ENCODE results near the gene PARP8. TPM values are rescaled to one million over a fixed set of nuclear protein-coding genes. Genes with fewer than 3 reads are reported as not detected.

Gene PARP8
- total and polyA plus RNA-seq, 2 of the 8 experiments (the other 6 are each of a cell fraction or from before 2014, with no cell fraction given): 16.6 to 30.6 TPM

DNA sequence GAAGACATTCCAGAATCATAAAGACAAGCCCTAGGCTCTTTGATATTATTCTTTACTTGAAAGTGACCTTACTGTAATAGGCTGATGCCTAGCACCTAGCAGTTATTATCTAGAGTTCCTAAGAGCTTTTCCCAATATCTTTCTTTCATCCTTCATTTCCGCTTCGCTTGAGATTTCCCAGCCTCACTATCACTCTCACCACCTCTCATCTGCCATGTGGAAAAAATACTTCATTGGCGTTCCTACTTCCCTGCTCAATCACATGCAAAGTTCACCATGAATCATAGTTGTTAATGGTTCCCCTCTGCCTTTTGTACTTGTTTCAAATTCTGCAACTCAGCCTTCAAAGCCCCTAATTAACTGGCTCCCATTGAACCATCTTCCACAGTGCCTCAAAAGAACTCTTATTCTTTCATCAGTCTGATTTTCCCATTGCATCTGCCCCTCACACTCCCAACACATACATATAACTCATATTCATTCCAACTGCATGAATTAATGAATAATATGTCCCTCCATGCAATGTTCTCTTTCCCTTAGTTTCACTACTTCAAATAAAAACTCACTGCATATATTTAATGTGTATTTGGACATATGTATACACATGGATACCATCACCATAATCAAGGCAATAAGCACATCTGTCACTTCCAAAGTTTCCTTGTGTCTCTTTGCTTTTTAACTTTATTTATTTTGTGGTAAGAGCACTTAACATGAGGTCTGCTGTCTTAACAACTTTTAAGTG, 221.6 kb downstream of the PARP8 start:
- Histone ChIP-seq H3K79me2 (ENCODE audit: control insufficient read depth in 1 of 2, insufficient read depth in 2 of 2, low read length in 2 of 2) (no peaks in the 10 kb centered on the region), H3K18ac (ENCODE audit: extremely low read depth, low read length) (no peak overlapping the region), H3K9me3 (ENCODE audit: insufficient read depth in 2 of 2, low read depth in 1 of 2, low read length in 1 of 2) (no peaks in the 10 kb centered on the region), H2BK20ac (ENCODE audit: low read length) (no peak overlapping the region), H3K79me1 (ENCODE audit: low read depth, low read length) (no peaks in the 10 kb centered on the region), H2BK5ac (ENCODE audit: low read depth, low read length) (no peak overlapping the region), H4K91ac (replicated peaks; ENCODE audit: insufficient read length, low read length) (no peak overlapping the region), H3K56ac (replicated peaks; ENCODE audit: insufficient read length, low read depth, low read length) (no peak overlapping the region), H3K23ac (ENCODE audit: insufficient read length) (no peak overlapping the region), H3K36me3 (ENCODE audit: control insufficient read depth in 2 of 4, insufficient read depth in 4 of 4, low read length in 3 of 4) (no peaks in the 10 kb centered on the region), H3K14ac (ENCODE audit: insufficient read length) (no peak overlapping the region), H4K8ac (ENCODE audit: extremely low read depth, insufficient read depth, low read length) (no peak overlapping the region), H2AK5ac (ENCODE audit: low read depth, low read length) (no peak overlapping the region), H2AFZ (ENCODE audit: low read length) (no peak overlapping the region), H3K27me3 (replicated peaks in 1 of 4; ENCODE audit: control insufficient read depth in 3 of 4, extremely low read depth in 1 of 4, insufficient read depth in 3 of 4, low read length in 3 of 4) (no peaks in the 10 kb centered on the region), H2BK12ac (ENCODE audit: low read depth, low read length) (no peak overlapping the region), H2BK15ac (ENCODE audit: low read length) (no peak overlapping the region), H3K9ac (replicated peaks in 1 of 4; ENCODE audit: extremely low read depth in 1 of 4, low read depth in 3 of 4, low read length in 3 of 4) (no peak overlapping the region), H3K4me3 (ENCODE audit: extremely low read depth in 1 of 4, insufficient read depth in 2 of 4, low read depth in 3 of 4, low read length in 4 of 4) (no peak overlapping the region), H3K23me2 (ENCODE audit: low read depth, low read length) (no peaks in the 10 kb centered on the region), H4K20me1 (replicated peaks in 1 of 2; ENCODE audit: control insufficient read depth in 1 of 2, insufficient read depth in 2 of 2, low read length in 2 of 2) (no peaks in the 10 kb centered on the region), H3K4me1 (replicated peaks in 1 of 4; ENCODE audit: control insufficient read depth in 3 of 4, insufficient read depth in 4 of 4, low read length in 3 of 4) (no peaks in the 10 kb centered on the region), H3K27ac (ENCODE audit: low read depth, low read length) (no peak overlapping the region), H3K4me2 (ENCODE audit: insufficient read depth in 1 of 2, low read depth in 2 of 2, low read length in 2 of 2) (no peak overlapping the region), H4K5ac (ENCODE audit: insufficient read length, low read depth, low read length) (no peak overlapping the region), H2BK120ac (replicated peaks; ENCODE audit: low read depth, low read length) (no peak overlapping the region), H3K4ac (replicated peaks; ENCODE audit: insufficient read length, low read depth, low read length) (no peak overlapping the region)
- DNase-seq (ENCODE audit: low read depth in 1 of 2, low spot score in 2 of 2) (no peak), FAIRE-seq (no peak)
- ChIA-PET CTCF (ENCODE audit: partially characterized antibody) (no interaction called here), POLR2A (ENCODE audit: partially characterized antibody) (no interaction called here)
- 88% methylated on average over 3 of the region's 3 CpGs; no CpG with 5 or more reads in 1 of the 2 experiments for WGBS, 2 experiments (ENCODE audit: extremely low coverage in 1 of 2, insufficient coverage in 1 of 2, insufficient read length in 1 of 2, insufficient replicate concordance in 2 of 2, low coverage in 1 of 2, low lambda C conversion rate in 2 of 2, missing lambda C conversion rate in 1 of 2)
- TF ChIP-seq EP300 (IDR thresholded peaks at IDR 0.05; ENCODE audit: borderline replicate concordance in 1 of 2, low read depth in 2 of 2, low read length in 2 of 2) (no peak), NANOG (IDR thresholded peaks at IDR 0.05; ENCODE audit: insufficient read depth, low read depth, low read length, poor library complexity, severe bottlenecking) (no peak)

All from H1 (cell line).